Measurements from ENCODE around the gene PPP1R12C. TPM values are rescaled to one million over a fixed set of nuclear protein-coding genes. Genes with fewer than 3 reads are reported as not detected.

Gene PPP1R12C
- total RNA-seq, 6 experiments from 2014 or later, result 35.6 to 48.1 (median 41.7) TPM

DNA sequence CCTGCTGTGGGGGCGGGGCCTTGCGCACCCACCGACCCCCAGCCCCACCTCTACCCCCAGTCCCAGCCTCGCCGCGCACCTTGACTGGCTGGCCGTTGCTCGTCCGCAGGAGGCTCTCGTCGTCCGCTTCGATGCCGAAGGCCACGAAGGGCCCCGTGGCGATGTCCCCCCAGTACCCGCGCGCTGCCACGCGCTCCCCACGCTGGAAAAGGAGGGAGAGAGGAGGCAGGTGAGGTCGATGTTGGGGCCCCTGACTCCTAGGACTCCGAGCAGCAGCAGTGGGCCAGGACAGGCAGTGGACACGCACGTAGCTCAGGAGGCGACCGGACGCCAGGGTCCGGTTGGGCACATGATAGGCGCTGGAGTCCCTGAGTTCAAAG is 43.5 kb upstream of the PPP1R12C start:
- ATAC-seq, result no peak
- Histone ChIP-seq H3K9me3 (no peaks in the 10 kb centered on the region), H3K27ac (no peak overlapping the region), H3K4me3 (no peak overlapping the region), H3K4me1 (no peaks in the 10 kb centered on the region), H3K27me3 (peaks cover 0 to 26% of the 10 kb centered on the region in 2 donors), H3K36me3 (no peaks in the 10 kb centered on the region)
- TF ChIP-seq, protein P1, sequence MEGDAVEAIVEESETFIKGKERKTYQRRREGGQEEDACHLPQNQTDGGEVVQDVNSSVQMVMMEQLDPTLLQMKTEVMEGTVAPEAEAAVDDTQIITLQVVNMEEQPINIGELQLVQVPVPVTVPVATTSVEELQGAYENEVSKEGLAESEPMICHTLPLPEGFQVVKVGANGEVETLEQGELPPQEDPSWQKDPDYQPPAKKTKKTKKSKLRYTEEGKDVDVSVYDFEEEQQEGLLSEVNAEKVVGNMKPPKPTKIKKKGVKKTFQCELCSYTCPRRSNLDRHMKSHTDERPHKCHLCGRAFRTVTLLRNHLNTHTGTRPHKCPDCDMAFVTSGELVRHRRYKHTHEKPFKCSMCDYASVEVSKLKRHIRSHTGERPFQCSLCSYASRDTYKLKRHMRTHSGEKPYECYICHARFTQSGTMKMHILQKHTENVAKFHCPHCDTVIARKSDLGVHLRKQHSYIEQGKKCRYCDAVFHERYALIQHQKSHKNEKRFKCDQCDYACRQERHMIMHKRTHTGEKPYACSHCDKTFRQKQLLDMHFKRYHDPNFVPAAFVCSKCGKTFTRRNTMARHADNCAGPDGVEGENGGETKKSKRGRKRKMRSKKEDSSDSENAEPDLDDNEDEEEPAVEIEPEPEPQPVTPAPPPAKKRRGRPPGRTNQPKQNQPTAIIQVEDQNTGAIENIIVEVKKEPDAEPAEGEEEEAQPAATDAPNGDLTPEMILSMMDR (IDR thresholded peaks at IDR 0.05), result no peak
- no peak for TF ChIP-seq POLR2A (IDR thresholded peaks at IDR 0.05)
- no peak for DNase-seq
- intact Hi-C loops (cut with DNase I), result no loop called here
- WGBS (ENCODE audit: insufficient coverage, low coverage, low lambda C conversion rate, missing lambda C conversion rate), result 22% methylated on average over 7 of the region's 32 CpGs

DNA sequence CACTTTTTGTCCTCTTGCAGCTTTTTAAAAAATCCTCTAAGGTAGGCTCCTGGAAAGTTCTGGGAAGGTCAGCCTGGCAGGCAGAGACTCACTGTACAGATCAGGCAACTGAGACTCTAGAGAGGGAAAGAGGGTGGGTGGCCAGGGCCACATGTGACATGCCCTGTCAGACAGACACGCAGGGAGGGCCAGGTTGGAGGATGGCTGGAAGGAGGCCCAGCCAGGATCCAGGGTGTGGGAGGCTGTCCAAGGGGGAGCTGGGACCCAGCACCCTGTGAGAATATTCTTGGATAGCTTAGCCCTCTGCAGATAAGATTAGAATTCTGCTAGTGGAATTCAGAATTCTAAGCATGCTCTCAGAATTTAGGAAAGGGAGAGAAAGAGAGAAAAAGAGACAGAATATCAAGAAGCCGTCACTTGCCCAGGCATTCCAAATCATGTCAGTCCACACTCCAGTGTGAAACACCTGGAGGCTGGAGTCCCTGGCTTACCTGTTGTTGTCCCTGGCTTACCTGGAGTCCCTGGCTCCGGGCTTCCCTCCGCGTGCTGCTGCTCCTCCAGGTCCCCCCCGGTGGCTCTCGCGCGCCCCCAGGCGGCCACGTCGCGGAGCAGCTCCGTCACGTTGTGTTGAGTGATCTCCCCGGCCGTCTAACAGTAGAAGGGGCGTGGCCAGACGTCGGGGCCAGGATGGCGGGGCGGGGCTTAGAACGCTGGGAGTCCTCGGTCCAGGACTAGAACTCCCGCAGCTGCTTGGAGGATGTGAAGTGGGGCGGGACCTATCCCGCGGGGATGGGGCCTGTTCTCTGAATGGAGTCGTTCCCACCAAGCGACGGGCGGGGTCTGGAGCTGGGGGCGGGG is 42.9 kb upstream of the PPP1R12C start:
- DNase-seq, result peak; percentile 76 to 84 (median 83)
- H3K27me3 ChIP-seq, result peaks cover 0 to 26% of the 10 kb centered on the region in 2 donors
- TF ChIP-seq, protein P1 (IDR thresholded peaks at IDR 0.05), result peak; percentile 80 to 90 (median 83)
- no peak for TF ChIP-seq POLR2A (IDR thresholded peaks at IDR 0.05)
- 6% methylated on average over 4 of the region's 33 CpGs for WGBS (ENCODE audit: insufficient coverage, low coverage, low lambda C conversion rate, missing lambda C conversion rate)
- H3K9me3 ChIP-seq, result no peaks in the 10 kb centered on the region
- H3K4me1 ChIP-seq, result no peaks in the 10 kb centered on the region
- no peak overlapping the region for H3K4me3 ChIP-seq
- peak; percentile 87 to 97 (median 95) for ATAC-seq
- no peak overlapping the region for H3K27ac ChIP-seq
- no peaks in the 10 kb centered on the region for H3K36me3 ChIP-seq
- intact Hi-C loops (cut with DNase I), result no loop called here

DNA sequence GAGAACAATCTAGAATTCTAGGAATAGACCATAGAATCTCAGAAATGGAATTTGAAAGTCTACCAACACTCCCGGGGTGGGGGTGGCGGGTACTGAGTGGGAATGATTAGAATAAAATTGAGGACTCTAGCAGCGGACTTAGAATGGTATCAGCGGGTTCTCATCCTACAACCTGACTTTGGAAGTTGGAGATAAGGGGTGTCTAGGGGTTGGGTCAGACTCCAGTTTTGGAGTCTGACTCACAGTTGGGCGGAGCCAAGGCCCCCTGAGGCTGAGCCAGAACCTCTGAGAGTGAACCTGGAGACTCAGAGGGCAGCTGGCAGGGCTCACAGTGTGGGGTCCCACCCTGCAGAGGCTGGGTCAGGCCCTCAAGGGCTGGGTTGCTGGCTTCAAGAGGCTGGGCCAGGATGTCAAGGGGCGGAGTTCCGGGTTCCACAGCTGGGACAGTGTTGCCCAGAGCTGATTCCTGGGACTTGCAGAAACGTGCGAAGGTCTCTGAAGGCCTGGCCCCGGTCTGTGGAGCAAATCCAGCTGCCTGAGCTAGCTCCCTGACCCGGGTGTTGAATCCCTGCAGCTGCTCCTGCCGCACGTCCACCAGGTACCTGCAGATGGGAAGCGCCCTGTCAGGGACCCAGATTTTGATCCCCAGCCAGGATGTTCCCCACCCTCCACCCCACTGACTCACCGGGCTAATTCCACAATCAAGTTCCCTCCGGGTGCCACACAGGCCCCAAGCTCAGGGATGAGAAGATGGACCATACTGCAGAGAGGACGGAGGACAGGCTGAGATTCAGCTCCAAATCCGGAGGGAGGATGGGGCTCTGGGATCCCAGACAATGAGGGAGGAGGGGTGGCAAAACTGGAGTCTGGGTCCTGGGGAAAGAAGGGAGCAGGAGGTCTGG is 41.7 kb upstream of the PPP1R12C start:
- Histone ChIP-seq H3K4me1 (no peaks in the 10 kb centered on the region), H3K9me3 (no peaks in the 10 kb centered on the region), H3K4me3 (no peak overlapping the region), H3K27ac (no peak overlapping the region), H3K36me3 (no peaks in the 10 kb centered on the region), H3K27me3 (peaks cover 0 to 26% of the 10 kb centered on the region in 2 donors)
- ATAC-seq (no peak), DNase-seq (no peak)
- intact Hi-C loops (cut with DNase I), result no loop called here
- 73% methylated on average over 5 of the region's 18 CpGs for WGBS (ENCODE audit: insufficient coverage, low coverage, low lambda C conversion rate, missing lambda C conversion rate)
- TF ChIP-seq, protein P1 (IDR thresholded peaks at IDR 0.05), result no peak
- TF ChIP-seq POLR2A (IDR thresholded peaks at IDR 0.05), result no peak

DNA sequence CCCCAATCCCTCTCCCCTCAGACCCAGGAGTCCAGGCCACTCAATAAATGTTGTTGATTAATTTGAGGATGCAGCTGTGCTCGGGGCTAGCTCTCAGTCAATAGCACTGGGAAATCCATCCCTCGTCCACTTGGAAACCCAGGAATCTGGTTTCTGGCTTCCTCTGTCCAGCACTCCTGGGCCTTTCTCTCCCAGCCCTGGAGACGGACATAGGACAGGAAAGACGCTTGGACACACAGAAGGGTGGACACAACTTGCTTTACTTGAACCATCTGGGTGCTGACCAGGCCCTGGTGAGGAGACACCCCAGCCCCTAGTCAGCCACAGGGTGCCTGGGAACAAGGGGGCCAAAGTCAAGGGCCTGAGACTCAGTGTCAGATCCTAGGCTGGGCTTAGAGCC is 41.0 kb upstream of the PPP1R12C start:
- intact Hi-C loops (cut with DNase I), result no loop called here
- H3K27ac ChIP-seq, result no peak overlapping the region
- no peak overlapping the region for H3K4me3 ChIP-seq
- H3K9me3 ChIP-seq, result no peaks in the 10 kb centered on the region
- 49% methylated on average over 3 of the region's 4 CpGs for WGBS (ENCODE audit: insufficient coverage, low coverage, low lambda C conversion rate, missing lambda C conversion rate)
- DNase-seq, result no peak
- H3K27me3 ChIP-seq, result peaks cover 0 to 26% of the 10 kb centered on the region in 2 donors
- H3K36me3 ChIP-seq, result no peaks in the 10 kb centered on the region
- no peak for ATAC-seq
- H3K4me1 ChIP-seq, result no peaks in the 10 kb centered on the region
- TF ChIP-seq, protein P1 (IDR thresholded peaks at IDR 0.05), result no peak
- TF ChIP-seq POLR2A (IDR thresholded peaks at IDR 0.05), result no peak

All from right lobe of liver (tissue), 6 donors.